Fibroblast of skin of right biceps (primary cell): ENCODE measurements around the gene SMIM13.
A peak's percentile ranks its signal among the peaks of the same experiment; 100 is the strongest.

Source experiments
- DNase-seq: peaks from one replicate; pipeline ENCODE4 v3.0.0-alpha.2; 2013

SMIM13 gene

GRCh38 chr6:11093626-11094410, at the start of gene SMIM13:
Gene SMIM13, plus strand, starts transcription at chr6:11093834. Its CDS starts 480 bp downstream, at chr6:11094314.
- peak; percentile 98 for DNase-seq

DNA sequence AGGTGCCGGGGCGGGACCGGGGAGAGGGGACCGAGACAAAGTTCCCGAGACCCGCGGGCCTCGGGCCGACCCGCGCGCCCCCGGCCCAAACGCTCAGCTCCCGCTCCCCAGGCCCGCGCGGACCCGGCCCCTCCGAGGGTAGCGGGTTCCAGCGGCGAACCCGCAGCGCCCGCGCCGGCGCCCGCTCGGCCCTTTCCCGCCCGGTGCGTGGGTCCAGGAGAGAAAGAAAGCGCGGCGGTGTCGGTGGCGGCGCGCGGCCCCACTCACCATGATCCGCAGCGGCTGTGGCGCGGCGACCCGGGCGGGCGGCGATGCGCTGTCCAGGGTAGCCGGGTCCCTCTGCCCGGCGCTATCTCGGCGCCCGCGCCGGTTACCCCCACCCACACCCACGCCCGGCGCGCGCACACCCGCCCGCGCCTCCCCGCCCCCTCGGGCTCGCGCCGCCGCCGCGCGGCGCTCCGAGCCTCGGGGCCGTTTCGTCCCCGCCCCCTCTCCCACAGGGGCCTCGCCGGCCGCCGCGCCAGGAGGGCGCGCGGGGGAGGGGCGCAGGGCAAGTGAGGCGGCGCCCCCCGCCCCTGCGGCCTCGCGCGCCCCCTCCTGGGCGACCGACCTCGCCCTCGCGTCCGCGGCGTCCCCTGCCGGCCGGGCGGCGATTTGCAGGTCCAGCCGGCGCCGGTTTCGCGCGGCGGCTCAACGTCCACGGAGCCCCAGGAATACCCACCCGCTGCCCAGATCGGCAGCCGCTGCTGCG, 49.5 kb upstream of the SMIM13 start, which contains the start of gene ELOVL2:
TSS of gene ELOVL2 (minus strand) at position 345 of the 751 bp plus-strand sequence. CDS start at position 270, 75 bp downstream.
- peak; percentile 62 for DNase-seq

- no peak for DNase-seq
These were observed 48.9 kb upstream of the SMIM13 start for GRCh38 chr6:11044712-11045167.

DNA sequence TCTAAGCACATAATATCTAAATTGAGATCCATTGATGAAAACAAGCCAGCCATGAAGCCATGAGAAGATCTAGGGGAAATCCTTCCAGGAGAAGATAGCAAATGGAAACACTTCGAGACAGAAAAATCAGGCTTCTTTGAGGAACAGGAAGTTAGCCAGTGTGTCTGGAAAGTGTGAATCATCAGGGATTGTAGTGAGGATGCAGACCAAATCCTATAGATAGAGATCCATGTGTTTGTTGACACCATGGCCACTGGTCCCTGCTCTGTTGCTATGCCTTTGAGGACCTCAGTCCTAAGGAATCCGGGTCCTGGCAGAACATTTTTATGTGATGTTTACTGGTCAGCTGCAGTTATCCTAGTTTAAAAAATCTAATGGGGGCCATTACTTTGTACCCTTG, 42.9 kb upstream of the SMIM13 start:
- peak; percentile 63 for DNase-seq

- DNase-seq, result no peak
These were observed 40.3 kb upstream of the SMIM13 start for GRCh38 chr6:11053307-11053706.

GRCh38 chr6:11054722-11055121, 38.9 kb upstream of the SMIM13 start:
- DNase-seq, result peak; percentile 29

DNA sequence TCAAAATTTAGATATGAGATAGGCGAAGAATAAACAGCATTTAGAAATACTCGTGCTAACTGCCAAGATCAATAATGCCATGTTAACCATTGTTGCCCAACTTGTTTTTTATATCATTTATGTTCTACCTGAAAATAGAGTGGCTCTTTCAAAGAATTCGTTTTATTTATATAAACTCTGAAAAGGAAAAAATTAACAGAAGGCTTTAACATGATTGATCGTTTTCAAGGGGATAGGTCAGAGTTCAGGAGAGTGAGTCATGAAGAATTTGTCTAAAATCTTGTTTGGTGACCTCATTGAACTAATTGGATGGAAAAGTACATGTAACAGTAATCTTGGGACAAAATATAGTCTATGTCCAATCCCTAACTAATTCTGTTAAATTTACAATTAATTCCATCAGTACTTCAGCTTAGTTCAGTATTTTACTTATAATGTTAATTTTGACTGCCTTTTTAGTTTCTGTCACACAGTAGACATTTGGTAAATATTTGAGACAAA, 38.5 kb upstream of the SMIM13 start:
- no peak for DNase-seq

GRCh38 chr6:11056871-11057270, 36.8 kb upstream of the SMIM13 start:
- no peak for DNase-seq

DNA sequence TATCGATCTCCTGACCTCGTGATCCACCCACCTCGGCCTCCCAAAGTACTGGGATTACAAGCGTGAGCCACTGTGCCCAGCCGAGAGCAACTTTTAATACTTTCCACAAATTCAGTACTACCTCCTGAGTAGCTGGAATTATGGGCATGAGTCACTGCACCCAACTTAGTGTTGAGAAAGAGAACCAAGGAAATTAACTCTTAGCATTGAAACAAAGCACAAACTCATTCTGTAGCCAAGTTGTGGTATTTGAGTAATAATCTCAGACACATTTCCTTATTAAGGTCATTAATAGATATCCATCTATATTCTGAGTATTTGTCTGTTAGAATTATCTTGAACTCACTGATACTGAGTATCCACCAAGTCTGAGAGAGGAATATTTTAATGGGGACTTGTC, 35.2 kb upstream of the SMIM13 start:
- no peak for DNase-seq

GRCh38 chr6:11062083-11062482, 31.6 kb upstream of the SMIM13 start:
- no peak for DNase-seq

DNA sequence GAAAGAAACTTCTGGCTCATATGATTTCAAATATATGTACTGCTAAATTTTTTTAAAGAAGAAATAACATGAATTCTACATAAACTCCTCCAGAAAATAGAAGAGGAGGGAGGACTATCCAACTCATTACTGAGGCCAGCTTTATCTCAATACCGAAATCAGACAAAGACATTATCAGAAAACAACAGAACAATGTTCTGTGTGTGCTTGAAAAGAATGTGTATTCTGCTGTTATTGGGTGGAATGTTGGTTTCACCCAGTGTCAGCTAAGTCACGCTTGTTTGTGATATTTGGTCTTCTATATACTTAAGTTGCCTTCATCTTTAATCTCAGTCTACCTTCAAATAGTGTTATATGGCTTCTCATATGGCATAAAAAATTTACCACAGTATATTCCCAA, 30.9 kb upstream of the SMIM13 start:
- DNase-seq, result no peak

- no peak for DNase-seq
These were observed 28.8 kb upstream of the SMIM13 start for GRCh38 chr6:11064836-11065235.

GRCh38 chr6:11065436-11066202, 28.0 kb upstream of the SMIM13 start:
- DNase-seq, result no peak

- no peak for DNase-seq
These were observed 26.9 kb upstream of the SMIM13 start for GRCh38 chr6:11066505-11067347.

DNA sequence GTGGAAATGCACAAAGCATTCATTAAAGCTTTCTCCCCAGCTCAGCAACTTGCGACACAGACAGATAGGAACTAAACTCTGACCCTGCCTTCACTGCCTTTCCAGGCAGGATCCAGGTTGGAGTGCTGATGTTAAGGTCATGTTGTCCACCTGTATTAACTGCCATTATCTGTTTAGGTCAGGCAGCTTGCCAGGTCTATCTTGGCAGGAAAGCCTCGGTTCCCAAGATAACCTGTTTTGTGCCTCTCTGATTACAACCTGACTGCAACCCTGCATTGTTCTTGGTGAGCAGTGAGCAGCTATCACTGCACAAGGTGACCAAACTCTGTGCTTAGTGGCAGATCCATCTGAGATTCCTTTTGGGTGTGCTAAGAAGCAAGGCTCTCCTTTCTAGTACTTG, 26.3 kb upstream of the SMIM13 start:
- DNase-seq, result no peak

DNA sequence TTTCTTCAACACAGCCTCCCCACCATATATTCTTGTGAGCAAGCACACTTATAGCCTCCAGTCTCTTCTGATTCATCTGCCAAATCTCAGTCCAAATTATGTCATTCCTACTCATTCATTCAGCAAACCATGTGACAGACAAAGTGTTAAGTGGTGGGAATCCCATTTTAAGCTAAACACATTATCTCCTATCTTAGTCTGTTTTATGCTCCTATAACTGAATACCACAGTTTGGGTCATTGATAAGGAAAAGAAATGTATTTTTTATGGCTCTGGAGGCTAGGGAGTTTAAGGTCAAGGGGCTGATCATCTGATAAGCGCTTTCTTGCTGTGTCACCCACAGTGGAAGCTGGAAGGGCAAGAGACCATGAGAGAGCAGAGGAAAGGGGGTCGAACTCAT, 23.9 kb upstream of the SMIM13 start:
- peak; percentile 12 for DNase-seq

- no peak for DNase-seq
These were observed 21.5 kb upstream of the SMIM13 start for GRCh38 chr6:11072101-11072500.

DNA sequence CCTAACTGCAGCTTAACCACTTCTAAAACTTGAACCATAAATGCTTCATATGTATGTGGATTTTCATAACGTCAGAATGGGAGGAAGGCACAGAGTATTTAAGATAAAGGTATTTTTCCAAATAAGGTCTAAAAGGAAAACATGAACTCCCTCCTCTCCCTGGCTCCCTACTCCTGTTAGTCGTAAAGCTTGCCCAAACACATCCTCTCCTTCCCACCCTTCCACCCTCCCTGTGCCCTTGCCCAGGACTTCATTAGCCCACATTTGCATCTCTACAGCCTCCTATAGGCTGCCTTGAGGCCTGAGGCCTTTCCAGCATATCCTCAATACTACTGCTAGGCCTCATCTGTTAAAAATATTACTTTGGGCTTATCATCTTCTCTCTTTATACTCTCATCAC, 17.1 kb upstream of the SMIM13 start:
- DNase-seq, result no peak

DNA sequence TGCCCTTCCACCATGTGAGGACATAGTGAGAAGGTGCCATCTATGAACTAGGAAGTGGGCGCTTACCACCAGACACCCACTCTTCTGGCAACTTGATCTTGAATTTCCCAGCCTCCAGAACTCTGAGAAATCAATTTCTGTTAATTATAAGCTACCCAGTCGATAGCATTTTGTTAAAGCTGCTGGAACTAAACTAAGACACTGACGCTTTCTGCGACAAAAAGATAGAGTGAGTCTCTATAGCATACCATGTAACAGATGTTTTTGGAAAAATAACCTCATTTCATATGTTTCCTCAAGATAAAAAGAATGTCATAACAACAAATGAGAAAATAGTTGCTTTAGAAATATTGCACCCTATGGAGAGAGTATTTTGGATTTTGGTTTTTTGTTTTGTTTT, 15.4 kb upstream of the SMIM13 start:
- no peak for DNase-seq

GRCh38 chr6:11080296-11080695, 13.3 kb upstream of the SMIM13 start:
- DNase-seq, result no peak

GRCh38 chr6:11083491-11083890, 10.1 kb upstream of the SMIM13 start:
- peak; percentile 53 for DNase-seq

- no peak for DNase-seq
These were observed 9.7 kb upstream of the SMIM13 start for GRCh38 chr6:11083956-11084355.
